HG03196 (cell line): ENCODE measurements around the gene PLA2R1.
A peak's percentile ranks its signal among the peaks of the same experiment; 100 is the strongest.

ENCODE experiments used
- ATAC-seq: cut with Tn5 transposase; IDR thresholded peaks from one replicate; pipeline ENCODE4 v1.9.1; 2021; ENCODE audit not compliant: unreplicated experiment

Gene PLA2R1

DNA sequence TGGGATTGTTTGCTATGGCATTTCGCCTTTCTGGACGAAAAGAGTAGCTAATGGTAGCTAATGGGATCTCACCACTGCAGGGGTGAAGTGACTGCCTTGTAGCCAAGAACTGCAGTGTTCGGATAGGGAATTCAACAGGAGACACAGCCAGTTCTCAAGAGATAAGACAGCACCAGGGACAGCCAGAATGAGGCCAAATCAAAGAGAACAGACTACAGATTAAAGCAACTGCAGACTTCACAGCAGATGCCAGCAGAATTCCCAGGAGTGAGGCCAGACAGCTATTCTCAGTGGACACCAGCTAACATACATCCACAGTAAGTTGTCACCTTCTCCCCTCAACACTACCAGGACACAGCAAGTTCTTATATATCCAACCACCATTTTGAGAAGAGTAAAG lies 124.0 kb downstream of the PLA2R1 start:
- no peak for ATAC-seq

DNA sequence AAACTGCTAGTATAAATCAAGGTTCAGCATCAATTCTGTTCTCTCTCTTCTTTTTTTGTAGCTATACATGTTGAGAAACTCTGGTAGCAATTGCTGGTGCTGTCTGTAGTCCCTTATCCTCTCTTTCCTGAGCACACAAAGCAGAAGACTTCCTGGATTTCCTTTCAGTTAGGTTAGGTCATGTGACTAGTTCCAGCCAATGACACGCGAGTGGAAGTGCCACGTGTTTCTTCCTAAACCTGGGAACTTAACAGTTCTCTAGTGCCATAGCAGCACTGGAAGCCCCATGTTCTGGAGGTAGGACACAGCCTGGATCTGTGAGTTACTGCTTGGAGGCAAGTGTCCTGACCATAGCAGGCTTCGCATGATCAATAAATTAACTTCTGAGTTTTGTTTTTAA lies 125.9 kb downstream of the PLA2R1 start:
- ATAC-seq = no peak

DNA sequence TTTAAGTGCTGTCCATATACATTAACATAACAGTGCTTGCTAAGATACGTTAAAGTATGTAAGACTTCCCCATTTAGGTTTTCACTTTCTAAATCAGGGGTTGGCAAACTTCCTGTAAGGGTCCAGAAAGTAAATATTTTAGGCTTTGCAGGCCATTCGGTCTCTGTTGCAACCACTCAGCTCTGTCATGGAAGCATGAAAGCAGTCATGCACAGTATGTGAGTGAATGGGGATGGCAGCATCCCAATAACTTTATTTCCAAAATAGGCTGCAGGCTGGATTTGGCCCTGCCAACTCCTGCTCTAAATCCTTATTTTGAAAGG lies 128.7 kb downstream of the PLA2R1 start:
- peak; percentile 87 for ATAC-seq

DNA sequence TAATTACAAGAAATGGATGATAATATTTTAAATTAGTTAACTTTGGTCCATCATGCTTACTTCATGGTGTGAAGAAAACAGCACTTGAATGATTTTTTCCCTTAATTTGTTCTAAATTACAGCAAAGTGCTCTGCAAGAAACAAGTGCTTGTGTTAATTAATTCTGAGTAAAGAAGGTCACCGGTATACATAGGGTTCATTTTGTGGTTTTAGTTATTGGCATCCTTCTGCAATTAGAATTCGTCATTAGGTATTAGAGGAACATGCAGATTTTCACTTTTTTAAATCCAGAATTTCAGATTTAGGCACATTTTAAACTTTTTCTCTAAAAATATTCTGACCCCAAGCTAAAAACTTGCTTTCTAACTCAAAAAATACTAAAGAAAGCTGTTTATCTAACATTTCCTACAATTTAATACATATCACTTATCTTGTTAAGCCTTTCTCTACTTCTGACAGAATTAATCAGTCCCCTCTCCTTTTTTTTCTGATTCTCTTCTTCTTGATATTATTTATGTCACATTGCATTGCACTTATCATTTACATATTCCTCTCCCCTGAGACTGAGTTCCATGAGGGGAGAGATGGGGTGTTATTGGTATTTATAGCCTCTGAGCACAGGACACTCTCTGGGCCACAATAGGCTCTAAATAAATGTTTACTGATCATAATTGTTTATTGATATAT lies 129.2 kb downstream of the PLA2R1 start:
- ATAC-seq = no peak

DNA sequence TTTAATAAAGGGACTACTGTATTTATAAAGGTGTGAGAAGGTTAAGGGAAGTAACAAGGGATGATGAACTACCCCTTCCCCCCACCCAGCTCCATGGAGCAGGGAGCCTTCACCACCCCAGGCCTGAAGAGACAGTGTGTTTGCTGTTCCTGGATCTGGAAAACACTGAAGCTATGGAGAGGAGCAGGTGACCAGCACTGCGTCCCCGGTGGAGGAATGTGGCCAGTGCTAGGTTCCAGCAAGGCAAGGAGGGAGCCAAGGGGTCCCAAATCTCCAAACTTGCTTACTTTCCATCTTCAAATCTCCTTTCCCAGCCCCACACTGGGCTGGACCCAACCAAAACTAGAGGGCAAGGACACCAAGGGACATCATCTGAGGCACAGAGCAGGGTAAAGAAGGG lies 135.7 kb downstream of the PLA2R1 start:
- no peak for ATAC-seq

DNA sequence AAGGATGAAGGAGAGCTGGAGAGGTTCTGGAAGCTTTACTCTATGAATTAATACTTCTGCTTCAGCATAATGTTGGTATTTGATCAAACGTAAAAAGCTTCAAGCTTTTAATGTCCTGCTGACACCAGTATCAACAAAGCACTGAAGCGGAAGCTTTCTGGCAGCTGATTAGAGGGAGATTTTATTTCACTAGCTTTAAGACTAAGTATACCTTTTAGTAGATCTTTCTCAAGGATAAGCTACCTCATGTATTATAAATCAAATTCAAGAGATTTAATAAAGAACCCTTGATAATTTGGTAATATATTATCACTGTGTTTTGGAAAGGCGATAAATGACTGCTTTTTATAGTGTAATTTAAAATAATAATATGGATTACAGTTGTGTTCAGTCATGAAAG lies 136.4 kb downstream of the PLA2R1 start:
- no peak for ATAC-seq

DNA sequence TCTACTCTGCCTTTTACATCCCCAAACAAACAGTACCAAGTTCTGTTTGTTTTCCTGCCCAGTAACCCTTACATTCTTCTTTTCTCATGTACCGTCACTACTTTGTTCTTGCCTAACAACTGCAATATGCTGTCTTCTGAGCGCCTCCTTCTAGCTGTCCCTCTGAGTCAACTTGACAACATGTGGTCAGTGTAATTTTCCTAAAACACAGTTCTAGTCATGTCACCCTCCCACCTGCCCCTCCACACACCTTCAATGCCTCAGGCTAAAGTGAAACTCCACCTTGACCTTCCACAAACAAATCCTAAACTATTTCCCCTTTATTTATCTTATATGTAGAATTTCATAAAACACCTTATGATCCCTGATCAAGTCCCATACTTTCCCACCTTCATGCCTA lies 139.9 kb downstream of the PLA2R1 start:
- ATAC-seq = peak; percentile 66

DNA sequence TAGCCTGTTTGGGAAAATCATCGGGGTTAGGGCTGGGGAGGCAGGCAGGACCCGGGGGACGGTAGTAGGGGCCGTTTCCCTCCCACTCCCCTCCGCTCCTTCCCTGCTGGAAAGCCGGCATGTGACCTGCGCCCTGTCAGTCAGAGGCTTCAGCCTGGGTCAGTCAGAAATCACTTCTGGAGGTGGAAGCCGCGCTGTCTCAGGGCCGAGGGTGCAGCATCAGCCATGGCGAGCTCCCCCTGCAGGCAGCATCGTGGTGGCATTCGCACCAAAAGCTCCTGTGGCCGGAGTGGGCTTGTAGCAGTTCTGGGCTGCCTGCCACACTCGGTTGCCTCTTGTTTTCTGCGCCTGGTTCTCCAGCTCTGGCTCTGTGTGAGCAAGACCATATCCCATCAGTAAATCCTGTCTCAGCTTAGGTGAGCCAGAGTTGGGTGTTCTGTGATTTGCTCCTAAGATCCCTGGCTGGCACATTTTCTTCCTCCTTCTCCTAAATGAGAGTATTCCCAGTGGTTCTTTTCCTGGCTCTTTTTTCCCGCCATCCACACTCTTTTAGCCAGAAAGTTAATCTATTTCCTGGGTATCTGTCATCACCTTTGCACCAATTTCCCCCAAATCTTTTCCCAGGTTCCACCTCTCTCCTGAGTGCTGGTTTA lies 140.5 kb downstream of the PLA2R1 start:
- ATAC-seq = peak; percentile 92

DNA sequence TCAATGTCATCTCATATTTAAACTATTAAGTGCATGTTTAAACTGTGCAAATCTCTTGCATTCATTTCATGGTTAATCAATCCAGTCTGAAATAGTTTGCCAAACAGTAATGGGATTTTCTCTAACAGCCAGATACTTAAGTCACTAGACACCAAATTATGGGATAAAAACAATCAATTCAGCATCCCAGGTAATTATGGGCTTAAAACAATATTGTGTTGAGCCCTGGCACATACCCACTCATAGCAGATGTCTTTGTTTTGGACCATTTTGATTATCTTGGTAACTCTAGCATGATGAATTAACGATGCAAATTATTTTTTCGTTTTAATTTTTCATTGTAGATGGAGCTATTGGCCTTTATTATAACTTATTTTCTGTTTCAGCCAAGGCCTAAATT lies 145.9 kb downstream of the PLA2R1 start:
- no peak for ATAC-seq

DNA sequence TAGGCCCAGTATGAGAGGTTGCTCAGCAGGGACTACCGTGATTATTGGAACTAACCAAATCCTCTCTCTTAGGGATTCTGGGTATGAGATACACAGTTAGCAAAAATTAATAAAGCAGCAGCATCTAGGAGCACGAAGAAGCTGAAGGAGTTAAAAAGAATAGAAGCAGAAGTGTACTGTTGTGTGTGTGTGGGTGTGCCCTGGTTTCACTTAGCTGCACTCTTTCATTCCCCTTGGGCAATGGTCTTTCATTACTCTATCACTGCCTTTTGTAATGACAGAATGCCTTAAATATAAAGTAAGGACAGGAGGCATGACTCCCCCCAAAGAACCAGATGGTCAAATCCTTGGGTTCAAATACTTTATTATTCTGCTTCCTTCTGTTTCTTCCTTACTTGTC lies 148.5 kb downstream of the PLA2R1 start:
- no peak for ATAC-seq

DNA sequence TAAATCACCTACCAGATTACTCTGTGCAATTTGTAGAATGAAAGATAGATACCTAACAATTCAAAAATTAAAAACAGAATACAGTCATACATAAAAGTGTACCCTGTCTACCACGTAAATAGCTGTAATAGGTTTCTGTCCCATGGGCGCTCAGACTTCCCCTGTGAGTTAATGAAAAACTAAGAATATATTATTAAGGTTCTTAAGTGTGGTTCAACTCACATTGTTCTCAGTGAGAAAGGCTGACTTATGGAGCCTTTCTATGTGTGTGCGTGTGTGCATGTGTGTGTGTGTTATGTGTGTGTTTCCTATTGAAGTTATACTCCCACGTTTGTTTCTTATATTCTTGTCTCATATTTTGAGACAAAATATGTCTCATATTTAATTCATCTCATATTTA lies 149.8 kb downstream of the PLA2R1 start:
- ATAC-seq = no peak

DNA sequence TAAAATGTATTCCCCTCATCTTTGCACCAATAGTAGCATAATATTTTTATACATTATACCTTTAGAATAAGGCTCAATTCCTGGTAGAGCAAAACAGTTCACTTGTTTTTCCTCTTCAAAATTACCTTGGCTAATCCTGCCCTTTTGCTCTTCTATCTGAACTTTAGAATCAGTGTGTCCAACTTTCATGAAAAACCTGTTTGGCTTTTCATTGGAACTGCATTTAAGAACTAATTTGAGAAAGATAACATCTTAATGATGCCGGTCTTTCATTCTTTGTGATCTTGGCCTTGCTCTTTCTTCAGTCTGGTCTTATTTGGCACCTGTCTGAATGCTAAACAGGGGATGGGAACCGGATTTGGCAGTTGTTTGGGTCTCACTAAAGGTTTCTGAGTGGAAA lies 151.5 kb downstream of the PLA2R1 start:
- ATAC-seq = no peak

DNA sequence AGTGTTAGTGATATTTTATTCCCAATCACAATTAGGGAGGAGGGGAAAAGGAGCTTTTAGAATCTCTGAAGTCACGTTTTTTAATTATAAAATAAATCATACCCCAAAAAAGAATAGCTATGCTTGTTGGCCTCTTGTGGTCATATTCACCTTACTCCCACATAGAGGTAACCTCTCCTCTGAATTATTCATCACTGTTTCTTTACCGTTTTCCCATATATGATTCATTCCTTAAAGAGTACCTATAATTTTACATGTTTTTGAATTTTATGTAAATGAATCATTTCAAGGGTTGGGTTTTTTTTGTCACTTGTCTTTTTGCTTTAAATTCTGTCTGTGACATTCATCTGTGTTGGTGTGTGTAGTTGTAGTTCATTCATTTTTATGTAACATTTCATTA lies 153.8 kb downstream of the PLA2R1 start:
- ATAC-seq = no peak

DNA sequence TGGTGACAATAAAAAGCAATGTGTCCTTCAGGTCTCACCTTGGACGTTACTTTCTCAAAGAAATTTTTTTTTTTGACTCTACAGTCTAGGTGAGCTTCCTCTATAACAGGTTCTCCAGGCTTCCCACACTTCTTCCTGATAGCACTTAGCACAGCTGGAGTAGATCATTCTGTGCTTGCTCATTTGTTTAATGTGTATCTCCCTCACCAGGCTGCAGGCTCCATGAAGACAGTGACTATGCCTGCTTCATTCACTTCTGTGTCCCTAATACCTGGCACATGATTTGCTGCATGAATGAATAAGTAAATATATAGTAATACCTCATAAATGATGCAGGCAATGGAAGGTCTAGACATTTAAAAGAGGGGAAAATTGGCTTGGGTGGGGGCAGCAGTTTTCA lies 154.5 kb downstream of the PLA2R1 start:
- no peak for ATAC-seq

DNA sequence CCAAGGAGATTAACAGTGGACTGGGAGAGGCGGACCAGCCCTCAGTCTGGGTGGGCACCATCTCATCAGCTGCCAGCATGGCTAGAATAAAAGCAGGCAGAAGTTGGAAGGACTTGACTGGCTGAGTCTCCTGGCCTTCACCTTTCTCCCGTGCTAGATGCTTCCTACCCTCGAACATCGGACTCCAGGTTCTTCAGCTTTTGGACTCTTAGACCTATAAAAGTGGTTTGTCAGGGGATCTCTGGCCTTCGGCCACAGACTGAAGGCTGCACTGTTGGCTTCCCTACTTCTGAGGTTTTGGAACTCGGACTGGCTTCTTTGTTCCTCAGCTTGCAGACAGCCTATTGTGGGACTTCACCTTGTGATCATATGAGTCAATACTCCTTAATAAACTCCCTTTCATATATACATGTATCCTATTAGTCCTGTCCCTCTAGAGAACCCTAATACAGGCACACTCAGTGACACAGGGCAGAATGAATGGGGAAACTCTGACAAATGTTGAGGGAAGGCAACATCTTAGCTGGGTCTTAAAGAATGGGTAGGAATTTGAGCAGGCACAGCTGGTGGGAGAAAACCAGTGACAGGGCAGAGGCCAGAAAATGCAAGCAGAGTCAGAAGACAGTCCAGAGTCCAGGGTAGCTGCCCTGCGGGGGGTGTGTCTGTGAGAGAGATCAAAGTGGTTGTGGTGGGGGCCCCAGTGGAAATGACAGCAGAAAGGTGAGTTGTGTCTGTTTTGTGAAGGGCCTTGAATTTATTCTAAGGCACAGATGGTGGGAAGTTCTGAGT lies 156.3 kb downstream of the PLA2R1 start:
- no peak for ATAC-seq

DNA sequence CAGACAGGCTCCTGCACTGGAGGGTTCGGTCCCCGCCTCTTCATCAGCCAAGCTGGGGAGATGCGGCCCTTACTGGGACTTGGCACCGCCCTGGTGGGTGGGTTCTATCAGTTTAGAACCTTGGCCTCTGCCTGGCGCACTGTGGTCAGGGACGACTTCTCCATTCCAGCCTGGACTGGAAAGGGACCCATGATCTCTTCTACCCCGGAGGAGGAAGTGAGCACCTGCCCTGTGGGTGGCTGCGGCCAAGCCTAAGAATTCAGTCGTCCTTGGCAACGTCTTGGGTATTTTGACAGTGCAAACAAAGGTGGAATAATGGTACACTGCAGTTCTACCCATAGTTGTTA lies 157.5 kb downstream of the PLA2R1 start:
- peak; percentile 46 for ATAC-seq

DNA sequence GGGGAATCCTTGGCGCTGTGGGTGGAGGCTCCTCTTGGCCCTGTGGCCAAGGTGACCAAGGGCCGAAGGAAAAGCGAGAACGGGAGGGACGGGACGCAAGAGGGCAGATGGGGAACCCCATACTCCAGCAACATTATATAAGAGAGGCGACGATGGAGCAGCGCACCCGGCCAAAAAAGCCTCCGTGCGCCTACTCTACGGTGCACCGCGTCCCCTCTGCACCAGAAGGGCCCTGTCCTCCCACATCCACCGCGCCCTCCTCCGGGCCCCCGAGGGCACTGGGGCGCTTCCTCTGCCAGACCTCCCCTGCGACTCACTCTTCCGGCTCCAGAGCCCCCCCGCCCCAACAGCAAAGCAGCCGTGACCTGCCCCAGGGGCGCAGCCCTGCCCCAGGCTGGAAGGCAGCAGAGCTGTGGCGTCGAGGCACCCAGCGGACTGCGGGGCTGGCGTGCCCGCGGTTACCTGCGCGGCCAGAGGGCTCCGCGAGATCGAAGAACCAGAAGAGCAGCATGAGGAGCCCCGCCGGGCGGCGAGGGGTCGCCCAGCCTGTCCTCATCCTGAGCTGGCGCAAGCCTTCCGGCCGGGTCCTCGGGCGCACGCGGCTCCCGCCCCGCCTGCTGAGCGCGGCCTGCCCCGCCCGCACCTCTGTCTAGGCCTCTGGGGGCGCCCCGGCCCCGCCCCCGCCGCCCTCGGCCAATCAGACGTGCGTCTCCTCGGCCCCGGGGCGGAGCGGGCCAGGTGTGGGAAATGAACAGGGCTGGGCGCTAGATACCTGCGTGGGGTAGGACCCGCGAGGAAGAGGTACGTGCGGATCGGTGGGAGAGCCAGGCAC lies 158.1 kb downstream of the PLA2R1 start, which contains the start of gene LY75:
Gene LY75, minus strand, starts transcription at position 630 of the 832 bp plus-strand sequence.
- ATAC-seq = peak; percentile 69

DNA sequence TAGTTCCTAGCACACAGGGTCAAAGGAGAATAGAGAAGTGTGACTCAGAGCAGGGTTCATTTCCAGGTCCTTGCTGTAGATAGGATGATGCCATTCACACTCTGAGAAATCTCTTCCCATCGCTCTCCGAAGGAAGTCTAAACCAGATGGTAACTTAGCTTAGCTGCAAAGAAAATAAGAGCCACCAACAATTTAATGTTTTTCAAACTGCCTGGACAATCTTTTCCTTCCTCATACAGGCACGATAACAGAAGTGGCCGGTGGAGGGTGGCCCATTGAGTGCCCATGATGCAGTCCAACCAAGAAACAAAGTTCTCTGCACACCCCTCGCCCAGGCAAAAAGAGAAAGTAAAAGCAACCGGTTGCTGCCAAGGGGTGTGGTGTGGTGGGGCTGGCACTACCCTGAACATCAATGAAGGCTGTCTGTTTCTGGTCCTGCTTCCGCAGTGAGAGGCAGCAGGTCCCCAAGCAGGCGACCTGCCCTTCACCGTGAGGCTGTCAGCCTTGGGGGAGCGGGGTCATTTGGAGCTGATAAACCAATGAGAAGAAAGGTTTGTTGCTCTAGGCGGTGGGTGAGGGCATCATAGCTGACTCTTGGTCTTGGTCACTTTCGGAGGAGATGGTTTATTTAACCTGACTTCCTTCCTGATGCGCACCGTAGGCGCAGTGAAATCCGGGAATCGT lies 158.8 kb downstream of the PLA2R1 start:
- ATAC-seq = peak; percentile 43

DNA sequence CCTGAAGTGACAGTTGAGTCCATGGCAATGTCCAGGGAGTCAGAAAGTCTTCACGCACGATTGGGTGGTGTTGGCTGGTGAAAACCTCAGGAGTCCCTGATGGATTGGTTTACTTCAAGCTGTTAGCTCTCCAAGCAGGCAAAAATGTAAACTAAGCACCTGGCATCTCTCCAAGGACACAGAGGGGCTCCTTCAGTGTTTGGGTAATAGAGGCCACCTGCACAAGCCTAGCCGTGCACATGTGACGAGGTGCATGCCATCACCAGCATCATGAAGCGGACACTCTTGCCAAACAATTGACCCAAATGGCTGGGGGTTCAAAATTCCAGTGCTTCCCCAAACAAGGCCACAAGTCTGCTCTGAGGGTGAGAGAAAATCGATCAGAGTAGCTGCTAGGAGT lies 159.7 kb downstream of the PLA2R1 start:
- no peak for ATAC-seq

DNA sequence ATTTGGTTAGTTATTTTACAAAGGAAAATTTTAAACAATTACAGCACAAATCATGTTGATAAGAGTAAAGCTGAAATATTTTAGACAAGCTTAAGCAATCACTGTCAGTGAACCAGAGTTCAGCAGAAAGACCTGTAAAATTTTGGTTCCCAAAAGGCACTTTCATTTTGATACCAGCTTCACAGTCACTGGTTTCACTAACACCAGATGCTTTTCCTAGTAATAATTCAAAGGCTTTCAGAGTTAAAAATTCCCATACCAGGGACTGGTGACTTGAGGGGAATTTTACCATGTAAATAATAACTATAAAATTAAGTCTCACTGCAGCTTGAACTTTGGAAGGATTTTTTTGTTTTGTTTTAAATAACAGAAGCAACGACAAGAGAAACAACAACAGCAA lies 162.1 kb downstream of the PLA2R1 start:
- no peak for ATAC-seq

DNA sequence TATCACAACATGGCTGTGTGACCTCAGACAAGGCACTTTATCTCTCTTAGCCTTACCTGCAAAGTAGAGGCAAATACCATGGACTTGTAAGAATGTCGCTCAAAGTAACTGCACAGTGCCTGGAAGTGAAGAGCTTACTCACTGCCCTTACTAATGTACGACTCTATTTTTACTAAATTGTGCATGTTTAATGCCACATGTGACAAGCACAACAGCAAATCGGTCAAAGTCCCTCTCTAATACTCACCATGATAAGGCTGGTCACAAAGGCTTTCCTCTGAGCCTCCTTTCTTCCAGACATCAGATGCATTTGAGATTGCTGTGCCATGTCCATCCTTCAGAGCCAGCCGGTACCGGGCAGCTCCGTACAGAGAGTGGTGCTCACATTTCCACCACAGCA lies 164.0 kb downstream of the PLA2R1 start:
- ATAC-seq = no peak
